Tongue (tissue), 2 donors: Measurements from ENCODE around the gene CLPX. TPM values are rescaled to one million over a fixed set of nuclear protein-coding genes. Genes with fewer than 3 reads are reported as not detected.
"Not testable (repeated sequence)": the region's sequence is repeated elsewhere in the genome, so short reads cannot be mapped to it uniquely, and the experiment has no call there.

Experiments
- DNase-seq: peaks from one replicate; pipeline ENCODE4 v3.0.0-alpha.2; 2015
- total RNA-seq: library from RNA; depleted of rRNA; stranded (reverse); fragments of >200 nt; gene quantifications from one replicate; pipeline ENCODE4 v1.2.3, GENCODE V29; 2014

Gene CLPX
- total RNA-seq, 1 donor from 2014 or later = 75.4 TPM

DNA sequence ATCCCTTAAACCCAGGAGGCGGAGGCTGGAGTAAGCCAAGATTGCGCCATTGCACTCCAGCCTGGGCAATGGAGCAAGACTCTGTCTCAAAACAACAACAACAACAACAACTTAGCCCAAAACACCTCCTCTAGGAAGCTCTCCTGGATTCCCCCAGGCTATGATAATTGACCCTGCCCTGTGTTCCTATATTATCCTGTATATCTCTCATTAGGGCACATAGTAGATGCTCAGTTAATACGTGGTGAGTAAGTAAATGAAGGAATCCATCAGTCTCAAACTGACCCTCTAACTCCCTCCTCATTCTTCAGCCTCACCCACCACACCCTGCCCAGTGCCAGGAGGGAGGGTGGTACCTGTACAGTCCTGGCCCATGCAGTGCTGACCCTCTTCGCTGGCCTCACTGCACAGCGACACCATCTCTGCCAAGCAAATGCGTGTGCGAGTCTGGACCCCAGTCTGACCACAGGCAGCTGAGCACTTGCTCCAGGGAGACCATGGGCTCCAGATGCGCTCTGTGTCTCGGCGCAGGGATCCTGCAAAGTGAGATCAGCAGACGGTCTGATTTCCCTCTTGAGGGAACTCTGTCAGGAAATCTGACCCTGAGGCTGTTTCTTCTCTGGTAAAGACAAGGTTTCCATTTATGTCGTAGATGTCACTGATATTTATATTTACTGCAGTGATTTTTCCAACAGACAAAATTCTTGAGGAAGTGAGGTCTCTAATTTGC is 20.0 kb upstream of the CLPX start:
- DNase-seq = no peak

DNA sequence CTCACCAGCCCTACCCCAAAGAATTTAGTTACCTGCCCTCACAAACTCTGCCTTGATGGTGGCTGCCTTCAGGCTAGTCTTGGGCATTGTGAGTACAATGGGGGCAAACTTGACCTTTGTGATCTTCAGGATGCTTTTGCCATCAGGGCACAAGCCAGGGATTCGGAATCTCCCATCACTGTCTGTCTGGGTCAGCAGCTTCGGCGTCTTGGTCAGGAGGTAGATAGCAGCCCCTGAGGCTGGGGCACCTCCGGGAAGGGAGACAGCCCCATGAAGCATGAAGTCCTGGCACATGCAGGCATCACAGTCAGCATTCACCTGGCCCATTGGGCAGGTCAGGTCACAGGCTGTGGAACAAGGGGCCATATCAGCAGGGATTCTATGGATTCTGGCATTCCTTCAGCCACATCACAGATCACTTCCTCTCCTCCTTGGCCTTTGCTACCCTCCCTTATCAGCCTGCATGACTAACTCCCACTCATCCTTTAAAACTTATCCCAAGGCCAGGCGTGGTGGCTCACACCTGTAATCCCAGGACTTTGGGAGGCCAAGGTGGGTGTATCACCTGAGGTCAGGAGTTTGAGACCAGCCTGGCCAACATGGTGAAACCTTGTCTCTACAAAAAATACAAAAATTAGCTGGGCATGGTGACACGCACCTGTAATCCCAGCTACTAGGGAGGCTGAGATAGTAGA is 19.2 kb upstream of the CLPX start:
- DNase-seq = no peak

DNA sequence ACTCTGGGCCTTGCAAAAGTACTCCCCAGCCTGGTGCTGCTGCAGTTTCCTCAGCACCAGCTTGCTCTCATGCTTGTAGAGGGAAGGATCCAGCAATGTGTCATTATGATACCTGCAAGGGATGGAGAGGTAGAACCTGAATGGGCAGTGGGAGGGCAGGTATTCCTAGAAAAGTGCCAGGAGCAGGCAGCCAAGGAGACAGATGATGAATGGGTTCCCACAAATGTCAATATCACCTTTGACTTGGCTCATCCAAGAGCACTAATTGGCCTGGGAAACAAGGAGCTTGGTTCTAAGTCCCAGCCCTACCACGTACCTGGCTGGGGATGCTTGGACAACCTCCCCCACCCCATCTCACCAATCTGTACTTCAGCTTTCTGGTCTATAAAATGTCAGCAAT is 16.8 kb upstream of the CLPX start:
- DNase-seq = no peak

DNA sequence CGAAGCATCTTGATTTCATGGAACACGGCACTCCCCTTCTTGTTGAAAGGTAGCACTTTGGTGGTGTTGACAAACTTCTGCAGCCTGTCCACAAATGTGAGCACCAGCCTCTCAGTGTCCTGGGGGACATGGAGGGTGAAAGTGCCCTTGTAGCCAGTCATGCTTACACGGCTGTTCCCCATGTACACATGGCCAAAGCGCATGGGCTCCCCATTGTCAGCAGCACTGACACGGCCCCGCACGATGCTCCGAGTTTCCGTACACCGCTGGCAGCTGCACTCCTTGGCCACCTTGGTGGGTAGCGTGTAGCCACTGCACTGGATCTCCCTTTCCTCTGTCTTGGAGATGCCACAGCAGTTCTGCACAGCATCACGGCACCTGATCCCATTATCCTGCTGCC is 13.4 kb upstream of the CLPX start:
- no peak for DNase-seq

DNA sequence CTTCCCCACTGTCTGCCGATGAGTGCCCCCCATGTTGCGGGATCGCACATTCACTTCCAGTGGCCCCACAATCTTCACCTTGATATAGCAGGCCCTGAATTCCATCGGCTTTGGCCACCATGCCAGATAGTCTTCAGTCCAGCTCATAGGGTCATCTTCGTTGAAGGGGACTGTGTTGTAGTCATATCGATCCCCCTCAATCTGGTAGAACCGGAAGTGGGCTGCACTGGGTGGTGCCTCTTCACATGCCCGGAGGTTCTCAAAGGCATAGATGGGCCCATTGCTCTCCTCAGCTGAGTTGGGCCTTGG is 12.1 kb upstream of the CLPX start:
- DNase-seq = no peak

DNA sequence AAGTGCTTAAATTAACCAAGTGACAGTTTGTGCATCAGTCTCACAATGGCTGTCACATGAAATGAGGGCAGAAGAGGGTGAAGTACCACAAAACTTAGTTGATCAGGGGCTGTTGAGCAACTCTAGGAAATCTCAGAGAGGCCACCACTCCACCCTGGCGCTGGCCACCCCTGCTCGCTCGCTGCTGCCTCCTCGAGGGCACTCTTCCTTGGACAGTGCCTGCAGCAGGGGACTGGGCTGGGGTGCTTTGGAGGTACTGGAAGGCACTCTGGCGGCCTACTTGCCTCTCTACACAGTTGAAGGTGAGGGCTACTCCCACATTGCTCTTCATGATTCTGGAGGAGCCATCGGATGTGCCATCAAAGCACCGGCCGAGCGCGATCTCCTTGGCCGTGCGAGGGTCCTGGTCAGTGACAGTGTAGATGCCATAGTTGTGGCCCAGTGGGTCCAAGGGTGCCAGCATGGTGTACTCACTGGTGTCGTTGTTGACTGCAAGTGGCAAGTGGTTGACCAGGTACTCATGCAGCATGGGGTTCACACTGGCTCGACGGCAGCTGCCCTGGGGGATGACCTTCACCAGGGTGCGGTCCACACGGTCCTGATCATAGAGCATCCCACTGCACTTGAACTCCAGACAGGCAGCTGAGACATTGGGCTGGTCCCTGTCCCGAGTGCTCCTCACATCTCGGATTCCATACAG is 11.6 kb upstream of the CLPX start:
- DNase-seq = no peak

DNA sequence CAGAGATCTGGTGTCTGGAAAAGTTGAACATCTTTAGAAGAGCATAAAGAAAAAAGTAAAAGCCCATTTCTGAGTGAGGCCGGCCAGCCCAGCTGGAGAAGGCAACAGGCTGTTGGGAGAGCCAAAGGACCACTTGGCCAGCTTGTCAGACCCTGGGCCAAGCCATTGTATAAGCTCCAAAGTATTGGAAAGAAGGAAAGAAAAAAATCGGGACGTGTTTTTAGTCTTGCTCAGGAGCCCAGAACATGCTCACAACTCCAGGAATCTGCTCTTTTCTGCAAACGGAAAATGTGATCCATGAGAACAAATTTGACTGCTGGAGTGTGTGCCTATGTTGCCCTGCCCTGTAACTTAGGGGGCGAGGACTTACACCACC is 10.4 kb upstream of the CLPX start:
- DNase-seq = peak; percentile 80

DNA sequence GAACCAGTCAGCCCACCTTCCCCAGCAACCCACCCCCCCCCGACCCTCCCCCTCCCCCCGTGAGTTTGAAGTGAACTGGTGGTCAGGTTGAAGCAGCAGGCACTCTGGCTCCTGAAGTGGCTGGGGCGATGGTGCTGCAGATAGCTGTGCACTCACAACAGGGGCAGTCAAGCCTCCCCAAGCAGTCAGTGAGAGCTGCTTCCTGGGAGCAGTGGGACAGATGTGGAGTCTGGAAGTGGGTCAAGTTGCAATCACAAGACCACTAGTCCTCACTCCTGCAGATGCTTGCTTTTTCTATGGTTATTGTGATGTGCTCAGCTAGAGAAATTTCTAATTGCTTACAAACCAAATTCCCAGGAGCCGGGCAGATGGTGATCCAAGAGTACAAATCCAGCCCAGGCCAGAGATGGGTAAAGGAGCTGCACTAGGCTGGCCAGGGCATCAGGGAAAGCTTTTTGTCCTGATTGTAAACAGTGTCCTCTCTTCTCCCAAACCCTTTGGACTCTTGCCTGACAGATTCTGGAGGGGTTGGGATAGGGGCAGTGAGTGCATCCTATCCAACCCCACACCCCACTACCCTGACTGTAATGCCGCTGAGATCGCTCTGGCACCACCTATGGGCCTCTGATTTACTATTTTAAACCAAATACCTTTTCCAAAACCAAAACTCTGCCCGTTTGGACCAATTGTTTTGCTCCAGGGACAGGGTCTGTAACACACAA is 9.8 kb upstream of the CLPX start:
- DNase-seq = peak; percentile 74

DNA sequence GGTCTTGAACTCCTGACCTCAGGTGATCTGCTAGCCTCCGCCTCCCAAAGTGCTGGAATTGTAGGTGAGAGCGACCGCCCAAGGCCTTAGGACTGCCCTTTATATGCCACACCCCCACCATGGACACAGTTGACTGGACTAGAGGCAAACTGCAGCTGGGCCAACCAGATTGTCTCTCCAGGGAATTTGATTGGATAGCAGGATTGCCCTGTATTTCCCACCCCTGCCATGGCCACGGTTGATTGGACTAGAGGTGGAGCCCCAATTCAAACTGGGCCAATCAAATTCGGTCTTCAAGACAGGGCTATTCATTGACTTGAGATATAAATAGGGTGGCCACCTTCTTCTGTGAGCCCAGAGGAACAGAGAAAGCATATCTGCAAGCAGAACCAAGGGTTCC is 6.9 kb upstream of the CLPX start:
- no peak for DNase-seq

DNA sequence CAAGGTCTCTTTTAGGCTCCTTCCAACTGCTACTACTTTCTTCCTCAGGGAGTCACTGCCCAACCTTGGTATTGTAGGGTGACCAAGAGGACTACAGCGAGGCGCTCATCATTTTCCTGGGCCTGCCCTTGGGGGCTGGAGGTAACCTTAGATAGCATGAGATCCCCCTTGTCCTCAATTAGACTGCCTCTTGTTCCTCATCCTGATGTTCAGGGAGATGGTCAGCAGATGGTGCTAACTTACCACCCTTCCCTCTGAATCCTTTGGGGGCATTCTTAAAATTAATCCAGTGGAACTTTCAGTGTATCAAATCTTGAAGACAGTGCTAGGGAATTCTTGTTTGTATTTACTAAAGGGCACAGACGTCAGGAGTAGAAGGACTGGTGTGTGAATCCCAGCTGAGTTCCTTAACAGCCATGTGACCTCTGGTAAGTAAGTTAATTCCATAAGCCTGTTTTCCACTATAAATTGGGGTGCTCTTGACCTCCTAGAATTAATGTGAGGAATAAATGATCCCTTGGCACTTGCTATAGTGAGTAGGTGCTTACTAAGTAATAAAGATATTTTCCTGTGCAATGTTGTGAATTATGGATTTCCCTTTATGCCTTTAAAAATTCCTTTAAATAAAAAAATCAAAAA is 4.1 kb upstream of the CLPX start:
- peak; percentile 82 for DNase-seq

DNA sequence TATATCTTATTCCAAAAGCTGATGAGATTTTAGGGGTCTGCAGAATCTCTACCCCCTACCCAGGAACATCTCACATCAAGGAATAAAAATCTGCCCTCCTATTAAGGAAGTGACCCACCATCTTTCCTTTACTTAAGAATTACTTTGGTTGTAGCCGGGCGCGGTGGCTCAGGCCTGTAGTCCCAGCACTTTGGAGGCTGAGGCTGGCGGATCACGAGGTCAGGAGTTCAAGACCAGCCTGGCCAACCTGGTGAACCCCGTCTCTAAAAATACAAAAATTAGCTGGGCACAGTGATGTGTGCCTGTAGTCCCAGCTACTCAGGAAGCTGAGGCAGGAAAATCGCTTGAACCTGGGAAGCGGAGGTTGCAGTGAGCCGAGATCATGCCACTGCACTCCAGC is 3.3 kb upstream of the CLPX start:
- not testable (repeated sequence) for DNase-seq

DNA sequence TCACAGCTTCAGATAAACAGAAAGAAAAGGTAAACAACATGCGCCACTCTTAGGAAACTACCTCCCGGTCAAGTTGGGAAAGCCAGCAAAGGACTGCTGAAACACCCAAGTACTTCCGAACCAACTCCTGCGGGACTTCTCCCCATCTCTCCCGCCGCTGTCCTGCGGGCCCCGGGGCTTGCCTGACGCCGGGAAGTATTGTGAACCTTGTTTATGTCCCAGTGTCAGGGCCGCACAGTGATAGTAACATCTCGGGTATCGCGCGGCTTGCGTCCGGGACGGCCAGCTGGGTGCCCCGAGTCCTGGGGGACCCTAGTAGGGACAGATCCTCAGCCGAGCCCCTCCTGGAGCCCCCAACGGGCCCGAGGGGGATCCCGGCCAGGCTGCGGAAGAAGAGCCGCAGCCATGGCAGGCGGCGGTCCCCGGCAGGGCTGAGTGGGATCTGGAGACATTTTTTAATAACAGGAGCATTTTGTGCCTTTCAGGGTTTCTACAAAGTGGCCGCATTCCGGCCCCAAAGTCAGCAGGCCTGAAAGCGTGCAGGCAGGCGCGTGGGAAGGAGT is 756 bp downstream of the CLPX start:
- peak; percentile 63 for DNase-seq

DNA sequence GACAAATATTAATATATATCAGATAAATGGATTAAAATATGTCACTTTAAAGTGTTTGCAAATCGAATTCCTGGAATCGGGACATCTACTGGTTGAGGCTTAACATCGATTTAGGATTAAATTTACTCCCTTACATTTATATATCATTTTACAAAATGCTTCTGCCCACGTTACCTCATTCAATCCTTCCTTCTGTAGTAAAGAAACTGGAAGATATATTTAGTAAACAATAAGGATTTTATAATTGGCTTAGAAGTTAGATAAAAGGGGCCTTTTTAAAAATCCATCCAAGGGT is 1.3 kb downstream of the CLPX start:
- no peak for DNase-seq

DNA sequence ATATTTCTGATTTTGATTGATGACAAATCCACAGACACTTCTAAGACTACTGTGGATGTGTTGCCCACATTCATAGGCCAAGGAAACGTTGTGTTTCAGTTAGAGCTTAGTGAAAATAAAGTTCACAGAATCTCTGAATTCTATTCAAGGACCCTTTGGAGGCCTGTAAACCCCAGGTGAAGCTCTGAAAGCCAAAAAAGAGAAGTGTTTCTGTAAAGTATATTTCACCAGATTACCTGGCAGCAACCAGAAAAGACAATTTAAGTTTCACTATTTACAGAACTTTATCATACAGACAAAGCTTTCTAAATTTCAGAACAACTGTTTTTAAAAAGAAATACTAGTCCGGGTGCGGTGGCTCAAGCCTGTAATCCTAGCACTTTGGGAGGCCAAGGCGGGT is 2.6 kb downstream of the CLPX start:
- DNase-seq = no peak

DNA sequence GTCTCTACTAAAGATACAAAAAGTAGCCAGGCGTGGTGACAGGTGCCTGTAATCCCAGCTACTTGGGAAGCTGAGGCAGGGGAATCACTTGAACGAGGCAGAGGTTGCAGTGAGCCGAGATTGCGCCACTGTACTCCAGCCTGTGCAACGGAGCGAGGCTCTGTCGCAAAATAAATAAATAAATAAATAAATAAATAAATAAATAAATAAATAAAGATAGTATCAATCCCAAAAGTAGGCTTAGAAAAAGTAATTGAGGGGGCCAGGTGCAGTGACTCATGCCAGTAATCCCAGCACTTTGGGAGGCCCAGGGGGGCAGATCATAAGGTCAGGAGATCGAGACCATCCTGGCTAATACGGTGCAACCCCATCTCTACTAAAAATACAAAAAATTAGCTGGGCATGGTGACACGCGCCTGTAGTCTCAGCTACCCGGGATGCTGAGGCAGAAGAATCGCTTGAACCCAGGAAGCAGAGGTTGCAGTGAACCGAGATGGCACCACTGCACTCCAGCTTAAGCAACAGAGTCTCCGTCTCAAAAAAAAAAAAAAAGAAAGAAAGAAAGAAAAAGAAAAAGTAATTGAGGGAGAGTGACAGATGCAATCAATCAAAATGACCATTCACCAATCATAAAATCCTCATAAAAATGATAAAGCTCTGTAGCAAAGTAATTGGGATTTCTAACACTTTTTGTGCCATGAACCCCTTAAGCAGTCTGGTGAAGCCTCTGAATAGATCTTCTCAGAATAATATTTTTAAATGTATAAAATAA is 3.4 kb downstream of the CLPX start:
- DNase-seq = not testable (repeated sequence)

DNA sequence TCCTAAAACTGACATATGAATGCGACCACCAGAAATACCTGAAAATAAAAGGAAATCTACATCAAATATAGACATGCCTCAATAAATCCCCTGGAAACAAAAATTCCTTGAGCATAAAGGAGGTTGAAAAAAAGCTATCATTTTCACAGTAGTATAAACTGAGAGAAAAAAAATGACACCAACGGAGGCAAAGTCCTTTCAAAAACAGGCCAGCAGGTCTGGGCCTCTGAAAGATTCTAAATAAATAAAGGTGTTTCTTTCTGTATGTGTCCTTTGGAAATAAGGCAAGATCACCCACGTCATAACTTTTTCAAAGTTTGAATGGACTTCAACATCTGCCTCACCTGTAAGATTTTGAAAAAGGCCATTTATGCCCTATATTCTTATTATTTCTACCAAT is 5.0 kb downstream of the CLPX start:
- no peak for DNase-seq

DNA sequence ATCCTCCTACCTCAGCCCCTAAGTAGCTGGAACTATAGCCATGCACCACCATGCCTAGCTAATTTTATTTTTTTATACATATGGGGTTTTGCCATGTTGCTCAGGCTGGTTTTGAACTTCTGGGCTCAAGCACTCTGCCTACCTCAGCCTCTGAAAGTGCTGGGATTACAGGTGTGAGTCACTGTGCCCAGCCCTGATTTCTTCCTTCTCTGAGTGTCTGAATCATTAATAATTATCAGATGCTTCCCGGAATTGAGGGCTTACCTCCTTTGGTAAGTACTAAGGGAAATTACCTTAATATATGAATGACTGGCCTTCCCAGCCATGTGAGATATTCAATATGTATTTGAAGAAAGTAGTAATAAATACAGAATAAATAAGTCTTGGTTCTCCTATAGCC is 7.2 kb downstream of the CLPX start:
- no peak for DNase-seq

DNA sequence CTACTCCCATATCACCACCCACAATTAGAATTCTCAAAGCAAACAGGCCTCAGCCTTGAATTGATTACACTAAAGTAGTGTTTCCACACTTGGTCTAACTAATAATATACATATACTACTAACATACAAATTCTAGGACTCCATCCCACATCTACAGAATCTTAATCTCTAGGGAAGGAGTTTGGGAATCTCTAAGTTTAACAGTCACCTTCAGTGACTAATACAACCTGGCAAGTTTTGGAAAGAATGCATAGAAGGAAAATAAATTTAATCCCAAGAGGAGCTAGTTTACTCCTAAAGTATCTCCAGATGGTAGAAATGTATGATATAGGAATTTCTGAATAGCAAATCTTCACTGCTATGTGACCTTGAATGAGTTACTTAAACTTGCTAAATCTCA is 9.1 kb downstream of the CLPX start:
- DNase-seq = no peak

DNA sequence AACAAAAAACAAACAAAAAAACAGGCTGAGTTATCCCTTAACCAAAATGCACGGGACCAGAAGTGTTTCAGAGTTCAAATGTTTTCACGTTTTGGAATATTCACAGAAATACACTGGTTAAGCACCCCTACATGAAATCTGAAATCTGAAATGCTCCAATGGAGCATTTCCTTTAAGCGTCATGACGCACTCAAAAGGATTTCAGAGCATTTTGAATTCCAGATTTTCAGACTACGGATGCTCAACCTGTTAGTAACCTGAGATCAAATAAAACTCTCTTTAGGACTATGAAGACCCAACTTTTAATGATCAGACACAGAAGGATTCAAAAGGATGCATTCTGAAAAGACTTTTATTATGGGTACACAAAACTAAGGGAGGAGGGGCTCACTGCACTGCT is 9.6 kb downstream of the CLPX start:
- no peak for DNase-seq

DNA sequence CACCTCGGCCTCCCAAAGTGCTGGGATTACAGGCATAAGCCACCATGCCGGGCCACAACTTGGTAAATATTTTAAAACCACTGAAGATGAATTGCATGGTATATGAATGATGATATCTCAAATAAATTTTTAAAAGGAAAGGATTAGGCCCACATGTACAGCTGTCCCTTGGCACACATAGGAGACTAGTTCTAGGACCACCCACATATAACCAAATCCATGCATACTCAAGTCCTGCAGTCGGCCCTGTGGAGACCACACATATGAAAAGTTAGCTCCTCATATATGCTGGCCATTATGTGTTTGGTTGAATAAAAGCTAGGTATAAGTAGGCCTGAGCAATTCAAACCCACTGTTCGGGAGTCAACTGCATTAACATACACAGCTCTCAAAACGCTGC is 10.6 kb downstream of the CLPX start:
- no peak for DNase-seq

DNA sequence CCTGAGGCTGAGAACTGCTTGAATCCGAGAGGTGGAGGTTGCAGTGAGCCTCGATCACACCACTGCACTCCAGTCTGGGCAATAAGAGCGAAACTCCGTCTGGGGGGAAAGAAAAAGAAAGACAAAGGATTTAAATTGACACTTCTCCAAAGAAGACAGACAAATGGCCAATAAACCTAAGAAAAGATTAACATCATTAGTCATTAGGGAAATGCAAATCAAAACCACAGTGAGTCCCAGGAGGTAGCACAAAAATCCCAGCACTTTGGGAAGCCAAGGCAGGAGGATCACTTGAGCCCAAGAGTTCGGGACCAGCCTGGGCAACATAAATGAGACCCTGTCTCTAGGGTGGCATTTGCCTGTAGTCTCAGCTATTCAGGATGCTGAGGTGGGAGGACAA is 12.6 kb downstream of the CLPX start:
- DNase-seq = no peak

DNA sequence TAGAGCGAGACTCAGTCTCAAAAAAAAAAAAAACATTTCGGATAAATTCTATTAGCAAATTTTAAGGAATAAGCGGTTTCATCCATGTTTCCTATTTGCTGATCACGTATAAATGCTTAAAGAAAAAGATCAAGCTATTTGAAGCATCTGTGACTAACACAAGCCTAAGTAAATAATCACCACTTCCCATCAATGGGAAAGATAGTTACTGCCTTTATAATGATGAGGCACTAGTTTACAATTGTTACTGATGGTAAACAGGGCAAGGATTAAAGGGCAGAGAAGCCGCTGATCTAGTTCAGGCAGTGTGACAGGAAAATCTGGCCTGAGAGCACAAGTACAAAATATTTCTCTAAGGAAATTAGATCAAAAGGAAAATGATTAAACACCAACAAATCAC is 13.7 kb downstream of the CLPX start:
- DNase-seq = no peak
